KOPT-K1 (cell line): Measurements from ENCODE around the gene ZNF2.
"Not testable (repeated sequence)": the region's sequence is repeated elsewhere in the genome, so short reads cannot be mapped to it uniquely, and the experiment has no call there.

Experiments used
- H3K27ac ChIP-seq: fragments of 200-600 bp; sonication (generic); 2 replicates; pipeline ENCODE4 v1.5.1; 2016; ENCODE audit warnings: antibody characterized with exemption, mild to moderate bottlenecking, low read depth, low read length; ENCODE audit not compliant: poor library complexity, severe bottlenecking
- H3K36me3 ChIP-seq: fragments of 200-600 bp; sonication (generic); 2 replicates; pipeline ENCODE4 v1.5.1; 2017; ENCODE audit warnings: antibody characterized with exemption, mild to moderate bottlenecking, low read length, moderate library complexity; ENCODE audit not compliant: insufficient read depth
- H3K9me3 ChIP-seq: fragments of 200-600 bp; sonication (generic); 2 replicates; pipeline ENCODE4 v1.5.1; 2017; ENCODE audit warnings: antibody characterized with exemption, low read length, mild to moderate bottlenecking; ENCODE audit not compliant: insufficient read depth, poor library complexity, severe bottlenecking

ZNF2 gene

GRCh38 chr2:95179451-95179850 lies 13.8 kb downstream of the ZNF2 start:
- Histone ChIP-seq H3K36me3 (peaks cover 27% of the 10 kb centered on the region), H3K9me3 (no peaks in the 10 kb centered on the region), H3K27ac (no peak overlapping the region)

GRCh38 chr2:95181774-95182173 lies 16.2 kb downstream of the ZNF2 start:
- H3K27ac ChIP-seq = no peak overlapping the region
- peaks cover 27% of the 10 kb centered on the region for H3K36me3 ChIP-seq
- no peaks in the 10 kb centered on the region for H3K9me3 ChIP-seq

- H3K27ac ChIP-seq = no peak overlapping the region
- H3K36me3 ChIP-seq = peaks cover 22% of the 10 kb centered on the region
- no peaks in the 10 kb centered on the region for H3K9me3 ChIP-seq
Observed at GRCh38 chr2:95185197-95185596, 19.6 kb downstream of the ZNF2 start.

- Histone ChIP-seq H3K27ac (no peak overlapping the region), H3K9me3 (no peaks in the 10 kb centered on the region), H3K36me3 (peaks cover 17% of the 10 kb centered on the region)
Observed at GRCh38 chr2:95185973-95186372, 20.4 kb downstream of the ZNF2 start.

- not testable (repeated sequence) for H3K9me3 ChIP-seq, H3K36me3 ChIP-seq, H3K27ac ChIP-seq
Observed at GRCh38 chr2:95192956-95193355, 27.3 kb downstream of the ZNF2 start.

- Histone ChIP-seq H3K9me3 (no peaks in the 10 kb centered on the region), H3K27ac (no peak overlapping the region), H3K36me3 (peaks cover 4% of the 10 kb centered on the region)
Observed at GRCh38 chr2:95203911-95204310, 38.3 kb downstream of the ZNF2 start.

- no peak overlapping the region for H3K27ac ChIP-seq
- H3K36me3 ChIP-seq = peaks cover 9% of the 10 kb centered on the region
- peaks cover 5% of the 10 kb centered on the region for H3K9me3 ChIP-seq
Observed at GRCh38 chr2:95204396-95204795, 38.8 kb downstream of the ZNF2 start.

GRCh38 chr2:95206096-95206495 lies 40.5 kb downstream of the ZNF2 start:
- no peak overlapping the region for H3K27ac ChIP-seq
- peaks cover 17% of the 10 kb centered on the region for H3K9me3 ChIP-seq

GRCh38 chr2:95207111-95207961 lies 41.7 kb downstream of the ZNF2 start, which contains the start of gene ZNF892:
ZNF892 (plus strand) TSS chr2:95207521; CDS start chr2:95207816, 295 bp downstream.
- H3K9me3 ChIP-seq = peaks cover 30% of the 10 kb centered on the region
- peaks cover 33% of the 10 kb centered on the region for H3K36me3 ChIP-seq
- peak within 1 kb of the TSS; percentile 69 for H3K27ac ChIP-seq

More at GRCh38 chr2:95206096-95206495, 40.5 kb downstream of the ZNF2 start:
- peaks cover 21% of the 10 kb centered on the region for H3K36me3 ChIP-seq

GRCh38 chr2:95208106-95208505 lies 42.5 kb downstream of the ZNF2 start:
- Histone ChIP-seq H3K36me3 (peaks cover 41% of the 10 kb centered on the region), H3K27ac (peak overlapping the region; percentile 69), H3K9me3 (peaks cover 37% of the 10 kb centered on the region)

- Histone ChIP-seq H3K36me3 (peaks cover 81% of the 10 kb centered on the region), H3K9me3 (peaks cover 99% of the 10 kb centered on the region), H3K27ac (no peak overlapping the region)
Observed at GRCh38 chr2:95215018-95215612, 49.5 kb downstream of the ZNF2 start.

GRCh38 chr2:95220449-95220848 lies 54.8 kb downstream of the ZNF2 start:
- peaks cover 37% of the 10 kb centered on the region for H3K36me3 ChIP-seq
- peaks cover 93% of the 10 kb centered on the region for H3K9me3 ChIP-seq
- no peak overlapping the region for H3K27ac ChIP-seq

- Histone ChIP-seq H3K9me3 (peaks cover 41% of the 10 kb centered on the region), H3K36me3 (peaks cover 8% of the 10 kb centered on the region; the same call in 1 of the 2 replicates), H3K27ac (no peak overlapping the region)
Observed at GRCh38 chr2:95225658-95226057, 60.0 kb downstream of the ZNF2 start.

GRCh38 chr2:95231723-95232122 lies 66.1 kb downstream of the ZNF2 start:
- Histone ChIP-seq H3K36me3 (no peaks in the 10 kb centered on the region), H3K27ac (no peak overlapping the region), H3K9me3 (no peaks in the 10 kb centered on the region)

- no peaks in the 10 kb centered on the region for H3K36me3 ChIP-seq
- H3K27ac ChIP-seq = no peak overlapping the region
- H3K9me3 ChIP-seq = no peaks in the 10 kb centered on the region
Observed at GRCh38 chr2:95232232-95232631, 66.6 kb downstream of the ZNF2 start.
